ENCODE measurements around the gene F3.

F3 gene

GRCh38 chr1:94542088-94542870 is 720 bp upstream of the F3 start:
- H3K4me3 ChIP-seq (ENCODE audit: low read depth, low read length), result no peak overlapping the region
- TF ChIP-seq, protein P1, sequence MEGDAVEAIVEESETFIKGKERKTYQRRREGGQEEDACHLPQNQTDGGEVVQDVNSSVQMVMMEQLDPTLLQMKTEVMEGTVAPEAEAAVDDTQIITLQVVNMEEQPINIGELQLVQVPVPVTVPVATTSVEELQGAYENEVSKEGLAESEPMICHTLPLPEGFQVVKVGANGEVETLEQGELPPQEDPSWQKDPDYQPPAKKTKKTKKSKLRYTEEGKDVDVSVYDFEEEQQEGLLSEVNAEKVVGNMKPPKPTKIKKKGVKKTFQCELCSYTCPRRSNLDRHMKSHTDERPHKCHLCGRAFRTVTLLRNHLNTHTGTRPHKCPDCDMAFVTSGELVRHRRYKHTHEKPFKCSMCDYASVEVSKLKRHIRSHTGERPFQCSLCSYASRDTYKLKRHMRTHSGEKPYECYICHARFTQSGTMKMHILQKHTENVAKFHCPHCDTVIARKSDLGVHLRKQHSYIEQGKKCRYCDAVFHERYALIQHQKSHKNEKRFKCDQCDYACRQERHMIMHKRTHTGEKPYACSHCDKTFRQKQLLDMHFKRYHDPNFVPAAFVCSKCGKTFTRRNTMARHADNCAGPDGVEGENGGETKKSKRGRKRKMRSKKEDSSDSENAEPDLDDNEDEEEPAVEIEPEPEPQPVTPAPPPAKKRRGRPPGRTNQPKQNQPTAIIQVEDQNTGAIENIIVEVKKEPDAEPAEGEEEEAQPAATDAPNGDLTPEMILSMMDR (IDR thresholded peaks at IDR 0.05; ENCODE audit: borderline replicate concordance, insufficient read depth, low read depth, low read length), result no peak

GRCh38 chr1:94540440-94541245 is 916 bp downstream of the F3 start:
- TF ChIP-seq, protein P1 (IDR thresholded peaks at IDR 0.05; ENCODE audit: borderline replicate concordance, insufficient read depth, low read depth, low read length), result no peak
- H3K4me3 ChIP-seq (ENCODE audit: low read depth, low read length), result no peak overlapping the region

DNA sequence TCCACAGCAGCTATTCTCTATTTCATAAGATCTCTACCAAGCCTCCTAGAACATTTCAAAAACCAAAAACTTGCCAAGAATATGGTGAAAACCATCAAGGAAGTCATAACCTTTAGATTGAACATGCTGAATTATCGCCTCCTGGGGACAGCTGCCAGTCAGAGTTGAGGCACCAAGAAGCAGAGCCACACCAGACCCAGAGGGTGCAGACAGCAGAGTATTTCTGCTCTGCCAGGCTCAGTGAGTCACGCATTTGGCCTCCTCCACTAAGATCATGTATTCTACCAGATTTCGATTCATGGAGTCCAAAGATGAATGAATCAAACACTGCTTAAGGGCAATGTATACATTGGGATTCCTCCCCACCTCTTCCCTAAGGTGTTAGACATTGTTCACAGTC is 2.1 kb downstream of the F3 start:
- H3K4me3 ChIP-seq (ENCODE audit: low read depth, low read length), result no peak overlapping the region
- TF ChIP-seq, protein P1 (IDR thresholded peaks at IDR 0.05; ENCODE audit: borderline replicate concordance, insufficient read depth, low read depth, low read length), result no peak

- TF ChIP-seq, protein P1 (IDR thresholded peaks at IDR 0.05; ENCODE audit: borderline replicate concordance, insufficient read depth, low read depth, low read length), result no peak
- no peak overlapping the region for H3K4me3 ChIP-seq (ENCODE audit: low read depth, low read length)
These were observed 3.2 kb downstream of the F3 start for GRCh38 chr1:94538243-94538827.

DNA sequence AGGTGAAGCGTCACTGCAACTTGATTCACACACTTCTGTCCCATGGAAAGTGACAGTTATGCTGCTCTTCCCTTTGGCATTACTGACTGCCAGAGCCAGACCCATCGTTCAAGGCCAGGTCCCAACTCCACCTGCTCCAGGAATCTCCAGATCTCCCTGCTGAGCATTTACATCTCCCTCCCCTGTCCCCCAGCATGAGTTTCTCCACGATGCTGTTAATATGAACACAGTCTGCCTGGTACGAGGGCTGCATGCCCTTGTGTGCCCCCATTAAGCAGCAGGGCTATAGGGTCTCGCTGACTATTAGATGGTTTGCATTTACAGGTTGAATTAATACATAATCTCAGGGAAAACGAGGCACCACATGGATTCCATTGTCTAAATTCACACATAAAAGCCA is 4.3 kb downstream of the F3 start:
- no peak overlapping the region for H3K4me3 ChIP-seq (ENCODE audit: low read depth, low read length)
- TF ChIP-seq, protein P1 (IDR thresholded peaks at IDR 0.05; ENCODE audit: borderline replicate concordance, insufficient read depth, low read depth, low read length), result no peak

DNA sequence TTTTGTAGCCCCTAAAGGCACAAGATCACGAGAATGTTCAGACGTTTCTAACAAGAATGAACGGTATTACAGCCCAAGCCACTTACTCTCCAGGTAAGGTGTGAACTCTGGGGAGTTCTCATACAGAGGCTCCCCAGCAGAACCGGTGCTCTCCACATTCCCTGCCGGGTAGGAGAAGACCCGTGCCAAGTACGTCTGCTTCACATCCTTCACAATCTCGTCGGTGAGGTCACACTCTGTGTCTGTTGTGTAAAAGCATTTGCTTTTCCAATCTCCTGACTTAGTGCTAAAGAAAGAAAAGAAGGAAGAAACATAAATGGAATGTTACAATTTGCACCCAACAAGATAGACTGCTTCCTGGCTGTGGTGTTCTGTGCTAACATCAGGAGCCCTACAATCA is 5.7 kb downstream of the F3 start:
- TF ChIP-seq, protein P1 (IDR thresholded peaks at IDR 0.05; ENCODE audit: borderline replicate concordance, insufficient read depth, low read depth, low read length), result no peak
- no peak overlapping the region for H3K4me3 ChIP-seq (ENCODE audit: low read depth, low read length)

Measured in GM12875 (cell line).